ENCODE results near the gene RNF130. TPM values are rescaled to one million over a fixed set of nuclear protein-coding genes. Genes with fewer than 3 reads are reported as not detected.

RNF130 gene
- total and polyA plus RNA-seq, 9 of the 15 experiments (the other 6 are each of a cell fraction or from before 2014, with no cell fraction given), result 5.8 to 39.4 (median 27.1) TPM

GRCh38 chr5:180071531-180072255 lies at the start of gene RNF130 (continued):
- TF ChIP-seq ZNF668 (CRISPR knock-in tag; IDR thresholded peaks at IDR 0.05), result no peak
- peak; percentile 98 for TF ChIP-seq ZNF589 (CRISPR knock-in tag; IDR thresholded peaks at IDR 0.05; ENCODE audit: low read depth)
- TF ChIP-seq SRF (CRISPR knock-in tag; IDR thresholded peaks at IDR 0.05), result 0 out of 4 replicates have a peak, but pooled peaks of 1 of the 2 experiments have one; percentile 61
- no peak for TF ChIP-seq ZNF764 (CRISPR knock-in tag; IDR thresholded peaks at IDR 0.05; ENCODE audit: low read depth)
- no peak for TF ChIP-seq SREBF1 (IDR thresholded peaks at IDR 0.05; ENCODE audit: borderline replicate concordance, low read depth, low read length)
- no peak for TF ChIP-seq EP300 (IDR thresholded peaks at IDR 0.05; ENCODE audit: low read length)
- TF ChIP-seq CREB5 (CRISPR knock-in tag; IDR thresholded peaks at IDR 0.05), result no peak
- TF ChIP-seq CSDE1 (IDR thresholded peaks at IDR 0.05), result no peak
- peak; percentile 89; the same call in 1 of the 2 replicates for TF ChIP-seq MED1 (CRISPR knock-in tag; IDR thresholded peaks at IDR 0.05; ENCODE audit: borderline replicate concordance)
- no peak; the same call in 1 of the 2 replicates for TF ChIP-seq POLR2H (tag; IDR thresholded peaks at IDR 0.05; ENCODE audit: low read depth)
- TF ChIP-seq ZFX (CRISPR knock-in tag; IDR thresholded peaks at IDR 0.05), result peak; percentile 96
- TF ChIP-seq ZNF133 (CRISPR knock-in tag; IDR thresholded peaks at IDR 0.05), result no peak
- TF ChIP-seq ETV5 (CRISPR knock-in tag; IDR thresholded peaks at IDR 0.05; ENCODE audit: low read depth), result peak; percentile 70; the same call in 1 of the 2 replicates
- peak; percentile 95 for TF ChIP-seq ZNF224 (CRISPR knock-in tag; IDR thresholded peaks at IDR 0.05)
- TF ChIP-seq POLR3G (IDR thresholded peaks at IDR 0.05; ENCODE audit: extremely low read depth, insufficient read length, insufficient replicate concordance), result no peak
- peak; percentile 60 to 97; a peak in 2 of 4 replicates for TF ChIP-seq TEAD1 (CRISPR knock-in tag; IDR thresholded peaks at IDR 0.05)
- TF ChIP-seq SMARCA5 (IDR thresholded peaks at IDR 0.05), result no peak
- TF ChIP-seq ZNF24 (IDR thresholded peaks at IDR 0.05), result no peak
- TF ChIP-seq KDM2B (CRISPR knock-in tag; IDR thresholded peaks at IDR 0.05), result no peak
- TF ChIP-seq HDAC6 (IDR thresholded peaks at IDR 0.05; ENCODE audit: low read depth, low read length), result no peak
- no peak for TF ChIP-seq PHTF2 (CRISPR knock-in tag; IDR thresholded peaks at IDR 0.05)
- TF ChIP-seq PHF20 (IDR thresholded peaks at IDR 0.05; ENCODE audit: partially characterized antibody), result peak; percentile 56
- no peak for TF ChIP-seq TSC22D4 (tag; IDR thresholded peaks at IDR 0.05)
- no peak for TF ChIP-seq PHB2 (IDR thresholded peaks at IDR 0.05; ENCODE audit: low read depth)
- TF ChIP-seq HDAC1 (IDR thresholded peaks at IDR 0.05), result peak in 1 of 2 experiments; percentile 66; a peak in 2 of 4 replicates
- TF ChIP-seq DNMT1 (IDR thresholded peaks at IDR 0.05), result no peak
- TF ChIP-seq MAFF (IDR thresholded peaks at IDR 0.05; ENCODE audit: low read length), result no peak
- no peak for TF ChIP-seq STAT5A (IDR thresholded peaks at IDR 0.05; ENCODE audit: borderline replicate concordance, low read length)
- TF ChIP-seq, protein P1, sequence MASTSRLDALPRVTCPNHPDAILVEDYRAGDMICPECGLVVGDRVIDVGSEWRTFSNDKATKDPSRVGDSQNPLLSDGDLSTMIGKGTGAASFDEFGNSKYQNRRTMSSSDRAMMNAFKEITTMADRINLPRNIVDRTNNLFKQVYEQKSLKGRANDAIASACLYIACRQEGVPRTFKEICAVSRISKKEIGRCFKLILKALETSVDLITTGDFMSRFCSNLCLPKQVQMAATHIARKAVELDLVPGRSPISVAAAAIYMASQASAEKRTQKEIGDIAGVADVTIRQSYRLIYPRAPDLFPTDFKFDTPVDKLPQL (IDR thresholded peaks at IDR 0.05; ENCODE audit: extremely low read depth, insufficient read length), result no peak
- TF ChIP-seq CREBBP (IDR thresholded peaks at IDR 0.05; ENCODE audit: low read depth, low read length), result no peak
